K562 (cell line): ENCODE measurements around the gene FAM83F. TPM values are rescaled to one million over a fixed set of nuclear protein-coding genes. Genes with fewer than 3 reads are reported as not detected.

Experiments
- ATAC-seq: fragments of 200-7000 bp; cut with Tn5 transposase; 3 replicates; pipeline ENCODE4 v1.9.1; 2020; ENCODE audit warnings: moderate library complexity
- BruUV-seq: library from RNA; stranded (reverse); fragments of 400-500 nt; replicated peaks from 2 replicates; lab custom pipeline; 2021; lab: Mats Ljungman, UMichigan
- CTCF ChIA-PET: fragments of 300-600 bp; formaldehyde crosslinking; extraction: SDS; loops from one replicate; lab custom pipeline; 2021; ENCODE audit warnings: low intra/inter-chr PET ratio; lab: Yijun Ruan, JAX
- POLR2A ChIA-PET: fragments of 300-600, 350-650 bp; sonication (Branson Sonifier 250); formaldehyde crosslinking; extraction: SDS; loops from one replicate; lab custom pipeline; 2021; ENCODE audit warnings: antibody characterized with exemption, inconsistent platforms; lab: Yijun Ruan, JAX
- DNase-seq, 4 experiments: peaks; one replicate each; pipeline versions ENCODE4 v3.0.0 to v3.0.0-alpha.2; 2011 to 2018; ENCODE audit warnings: low spot score in 3 of 4, mixed read lengths in 3 of 4; ENCODE audit errors: extremely low read depth in 1 of 4
- FAIRE-seq: peaks from 2 replicates; lab custom pipeline; 2011; peaks lifted over from hg19 to GRCh38; lab: Jason Lieb, UNC
- H2AFZ ChIP-seq: 2 replicates; pipeline ENCODE4 v1.6.0; 2011; ENCODE audit warnings: low read depth, low read length, control low read depth, inconsistent platforms
- H3K27ac ChIP-seq: fragments of 200-600 bp; 3 replicates; pipeline ENCODE4 v1.8.0; 2011; ENCODE audit warnings: low read depth, mild to moderate bottlenecking, control low read depth, inconsistent platforms, low read length, moderate library complexity, mixed read lengths; ENCODE audit errors: extremely low read depth
- H3K27me3 ChIP-seq, 2 experiments: fragments of 300-600 bp in 1 of 2; 2 replicates in 1 of 2; 3 replicates in 1 of 2; pipeline versions ENCODE4 v1.6.0 to v1.8.0; 2011; ENCODE audit warnings: inconsistent platforms in 2 of 2, low read length in 2 of 2, mild to moderate bottlenecking in 1 of 2, mixed read lengths in 1 of 2, moderate library complexity in 1 of 2; ENCODE audit not compliant: control insufficient read depth in 2 of 2, insufficient read depth in 2 of 2
- H3K36me3 ChIP-seq: fragments of 300-600 bp; 3 replicates; pipeline ENCODE4 v1.8.0; 2011; ENCODE audit warnings: mild to moderate bottlenecking, low read length, inconsistent platforms; ENCODE audit not compliant: control insufficient read depth, insufficient read depth
- H3K4me1 ChIP-seq, 2 experiments: fragments of 200-600 bp in 1 of 2; replicated peaks in 1 of 2; 2 replicates in 1 of 2; 3 replicates in 1 of 2; pipeline versions ENCODE4 v1.5.1 to v1.8.0; 2011; ENCODE audit warnings: inconsistent platforms in 2 of 2, low read length in 2 of 2, mild to moderate bottlenecking in 1 of 2, mixed read lengths in 1 of 2, moderate library complexity in 1 of 2; ENCODE audit not compliant: control insufficient read depth in 2 of 2, insufficient read depth in 2 of 2
- H3K4me2 ChIP-seq: 2 replicates; pipeline ENCODE4 v1.6.1; 2011; ENCODE audit warnings: low read length, control low read depth, inconsistent platforms, mixed read lengths; ENCODE audit not compliant: insufficient read depth
- H3K4me3 ChIP-seq: fragments of 200-600 bp; sonication (generic), shearing (Covaris generic); 2 replicates; pipeline ENCODE4 v1.5.1; 2016; ENCODE audit warnings: control low read depth, inconsistent platforms
- H3K79me2 ChIP-seq: fragments of 200-600 bp; 3 replicates; pipeline ENCODE4 v1.8.0; 2011; ENCODE audit warnings: low read length, inconsistent platforms; ENCODE audit not compliant: control insufficient read depth, insufficient read depth
- H3K9ac ChIP-seq, 2 experiments: 2 replicates each; pipeline versions ENCODE4 v1.6.0 to v1.6.1; 2011; ENCODE audit warnings: low read depth in 2 of 2, low read length in 2 of 2, control low read depth in 1 of 2, inconsistent platforms in 1 of 2, mild to moderate bottlenecking in 1 of 2, mixed read lengths in 1 of 2; ENCODE audit not compliant: insufficient read depth in 1 of 2
- H3K9me1 ChIP-seq: one replicate; pipeline ENCODE4 v1.6.0; 2011; ENCODE audit warnings: inconsistent platforms, mild to moderate bottlenecking, low read length, moderate library complexity; ENCODE audit not compliant: control insufficient read depth, insufficient read depth
- H3K9me3 ChIP-seq: replicated peaks from 2 replicates; pipeline ENCODE4 v1.5.1; 2011; ENCODE audit warnings: low read depth, low read length, inconsistent platforms; ENCODE audit not compliant: control insufficient read depth, insufficient read depth
- H4K20me1 ChIP-seq: replicated peaks from 2 replicates; pipeline ENCODE4 v1.6.1; 2011; ENCODE audit warnings: low read length, inconsistent platforms, mixed read lengths; ENCODE audit not compliant: control insufficient read depth, insufficient read depth
- ATF1 ChIP-seq, 2 experiments: fragments of 450-650 bp in 1 of 2; IDR thresholded peaks; 2 replicates each; pipeline ENCODE4 v1.6.1; 2016; ENCODE audit warnings: missing compliant biosample characterization in 1 of 2, missing genetic modification characterization in 1 of 2
- ATF3 ChIP-seq, 2 experiments: fragments of 450-650 bp in 1 of 2; sonication (generic) in 1 of 2; formaldehyde crosslinking in 1 of 2; IDR thresholded peaks in 1 of 2; conservative IDR thresholded peaks in 1 of 2; 2 replicates each; pipeline versions ENCODE4 v1.6.1 to v1.8.1; 2016 to 2023; ENCODE audit warnings: mild to moderate bottlenecking in 2 of 2, moderate library complexity in 2 of 2, inconsistent platforms in 1 of 2, missing genetic modification reagents in 1 of 2
- ATF7 ChIP-seq: fragments of 450-650 bp; IDR thresholded peaks from 2 replicates; pipeline ENCODE4 v1.7.1; 2014; ENCODE audit warnings: mild to moderate bottlenecking, moderate library complexity
- SRF ChIP-seq, 2 experiments: fragments of 250-450, 450-650 bp in 1 of 2; sonication (Bioruptor Pico) in 1 of 2; sonication (generic) in 1 of 2; formaldehyde crosslinking; IDR thresholded peaks; 2 replicates each; pipeline versions ENCODE4 v1.5.0 to v1.5.1; 2020 to 2022; ENCODE audit warnings: mild to moderate bottlenecking in 1 of 2, missing genetic modification reagents in 1 of 2
- WGBS: fragments of 100-300 bp; shearing (Covaris generic); methylation state at CpG from one replicate; pipeline ENCODE4 v1.1.6; 2016; ENCODE audit warnings: low coverage, mixed read lengths; ENCODE audit not compliant: insufficient coverage; ENCODE audit errors: missing lambda C conversion rate; 5-methylcytosine and 5-hydroxymethylcytosine counted together
- in situ Hi-C: fragments of 300-500 bp; cut with MboI; formaldehyde crosslinking; loops from 4 replicates; pipeline ENCODE4 v1.15.0; 2018; ENCODE audit warnings: inconsistent platforms, mixed read lengths
- intact Hi-C: fragments of 100-400 bp; cut with micrococcal nuclease; formaldehyde crosslinking; loops from 2 replicates; pipeline ENCODE4 v1.14.2; 2022
- polyA plus RNA-seq, 8 experiments: library from polyadenylated mRNA; depleted of rRNA in 4 of 8; stranded (reverse) in 5 of 8; unstranded in 3 of 8; fragments of >200 nt; fragmentation: Nextera tagmentation in 2 of 8; fragmentation: Illumina TruSeq in 1 of 8; extraction: Ambion mirVana in 2 of 8; extraction: Trizol in 1 of 8; gene quantifications; 2 replicates each; pipeline versions ENCODE4 v1.2.1 to v1.2.3, GENCODE V29; 2011 to 2014; ENCODE audit warnings: inconsistent platforms in 1 of 8, missing spikeins in 1 of 8
- total RNA-seq, 7 experiments: library from RNA; depleted of rRNA in 6 of 7; stranded (reverse); fragments of >200 nt in 6 of 7; fragmentation: Illumina TruSeq in 2 of 7; extraction: Trizol in 2 of 7; gene quantifications; 2 replicates each; pipeline versions ENCODE4 v1.2.1 to v1.2.3, GENCODE V29; 2011 to 2021; ENCODE audit warnings: low replicate concordance in 1 of 7

FAM83F gene
- total and polyA plus RNA-seq, 9 of the 15 experiments (the other 6 are each of a cell fraction or from before 2014, with no cell fraction given): under 0.01 to 0.13 (median 0.04) TPM; not detected in 1

- Histone ChIP-seq H2AFZ (no peak overlapping the region), H3K9ac (no peak overlapping the region), H4K20me1 (no peaks in the 10 kb centered on the region), H3K9me3 (no peaks in the 10 kb centered on the region), H3K9me1 (no peaks in the 10 kb centered on the region), H3K4me3 (no peak overlapping the region), H3K27me3 (no peaks in the 10 kb centered on the region), H3K27ac (no peak overlapping the region), H3K79me2 (no peaks in the 10 kb centered on the region), H3K4me1 (peaks cover 0 to 2% of the 10 kb centered on the region in 2 experiments; a peak in 1 of 5 replicates), H3K4me2 (no peak overlapping the region), H3K36me3 (peaks cover 43% of the 10 kb centered on the region; the same call in 2 of the 3 replicates)
- whole genome bisulfite sequencing: 74% methylated on average over 4 of the region's 5 CpGs
- BruUV-seq: no TSS peak
- intact Hi-C loops (no loop called here), in situ Hi-C loops (no loop called here)
- DNase-seq: no peak
- POLR2A ChIA-PET: interaction anchor here (0.7 to 2.8 kb wide), 9 partner anchors 9 to 400 kb away, joined by 3 to 14 read pairs (median 5); no protein-coding TSS in a partner anchor
- no peak for ATAC-seq
- CTCF ChIA-PET: no interaction called here
- TF ChIP-seq ATF1 (CRISPR knock-in tag; IDR thresholded peaks at IDR 0.05) (no peak), ATF1 (tag; IDR thresholded peaks at IDR 0.05) (peak; percentile 43; the same call in 1 of the 2 replicates), ATF7 (peak; percentile 66; the same call in 1 of the 2 replicates), ATF3 (IDR thresholded peaks at IDR 0.05) (peak; percentile 70), ATF3 (CRISPR knock-in tag; conservative IDR thresholded peaks at IDR 0.05) (no peak), SRF (CRISPR knock-in tag; IDR thresholded peaks at IDR 0.05) (no peak)
- FAIRE-seq: no peak
These were observed 20.7 kb upstream of the FAM83F start for GRCh38 chr22:39974065-39974464.
